OCI-LY1 (cell line): ENCODE data around the gene OSTM1.

Source experiments
- H2AFZ ChIP-seq: fragments of 200-600 bp; sonication (generic), shearing (Covaris generic); 2 replicates; pipeline ENCODE4 v1.6.0; 2014; ENCODE audit warnings: antibody characterized with exemption, mild to moderate bottlenecking, low read length
- H3F3A ChIP-seq: fragments of 200-600 bp; sonication (generic), shearing (Covaris generic); 2 replicates; pipeline ENCODE4 v1.6.0; 2014; ENCODE audit warnings: mild to moderate bottlenecking, antibody characterized with exemption, low read length, moderate library complexity; ENCODE audit not compliant: insufficient read depth
- H3K27ac ChIP-seq: fragments of 200-600 bp; sonication (generic); 2 replicates; pipeline ENCODE4 v1.5.1; 2014; ENCODE audit warnings: low read length, mixed run types, mild to moderate bottlenecking, low read depth; ENCODE audit not compliant: poor library complexity, severe bottlenecking
- H3K27me3 ChIP-seq: fragments of 200-600 bp; sonication (generic); 2 replicates; pipeline ENCODE4 v1.6.0; 2014; ENCODE audit warnings: antibody characterized with exemption, mild to moderate bottlenecking, low read length, moderate library complexity; ENCODE audit not compliant: insufficient read depth
- H3K36me3 ChIP-seq: fragments of 200-600 bp; sonication (generic); 2 replicates; pipeline ENCODE4 v1.6.1; 2014; ENCODE audit warnings: mild to moderate bottlenecking, antibody characterized with exemption, low read length, moderate library complexity, mixed read lengths; ENCODE audit not compliant: insufficient read depth
- H3K4me1 ChIP-seq: fragments of 200-600 bp; sonication (generic); 2 replicates; pipeline ENCODE4 v1.5.1; 2014; ENCODE audit warnings: mild to moderate bottlenecking, low read length, moderate library complexity; ENCODE audit not compliant: insufficient read depth, severe bottlenecking
- H3K4me2 ChIP-seq: fragments of 200-600 bp; sonication (generic), shearing (Covaris generic); 2 replicates; pipeline ENCODE4 v1.6.1; 2014; ENCODE audit warnings: low read length
- H3K4me3 ChIP-seq: fragments of 200-600 bp; sonication (generic); 2 replicates; pipeline ENCODE4 v1.5.1; 2014; ENCODE audit warnings: low read length, low read depth, mild to moderate bottlenecking, mixed read lengths; ENCODE audit not compliant: poor library complexity, severe bottlenecking
- H3K79me2 ChIP-seq: fragments of 200-600 bp; shearing (Covaris generic); 2 replicates; pipeline ENCODE4 v1.6.1; 2016; ENCODE audit warnings: mixed run types, low read length, mixed read lengths; ENCODE audit not compliant: insufficient read depth
- H3K9ac ChIP-seq: fragments of 200-600 bp; sonication (generic), shearing (Covaris generic); 2 replicates; pipeline ENCODE4 v1.6.1; 2014; ENCODE audit warnings: mild to moderate bottlenecking, low read length, mixed read lengths
- H3K9me2 ChIP-seq: fragments of 200-600 bp; sonication (generic), shearing (Covaris generic); 2 replicates; pipeline ENCODE4 v1.6.1; 2014; ENCODE audit warnings: low read depth, mild to moderate bottlenecking, low read length, mixed read lengths
- H3K9me3 ChIP-seq: fragments of 200-600 bp; shearing (Covaris generic); 2 replicates; pipeline ENCODE4 v1.6.1; 2014; ENCODE audit warnings: low read length, mixed read lengths
- H4K20me1 ChIP-seq: fragments of 200-600 bp; sonication (generic), shearing (Covaris generic); 2 replicates; pipeline ENCODE4 v1.6.0; 2016; ENCODE audit warnings: mild to moderate bottlenecking, low read length; ENCODE audit not compliant: insufficient read depth
- EZH2 ChIP-seq: fragments of 200-600 bp; sonication (generic), shearing (Covaris generic); IDR thresholded peaks from 2 replicates; pipeline ENCODE4 v1.8.0; 2017; ENCODE audit warnings: borderline replicate concordance, mixed run types, mild to moderate bottlenecking, antibody characterized with exemption, low read length, moderate library complexity, mixed read lengths
- TF ChIP-seq, protein P1 (sequence below): fragments of 200-600 bp; sonication (generic), shearing (Covaris generic); IDR thresholded peaks from 2 replicates; pipeline ENCODE4 v1.5.1; 2017; ENCODE audit warnings: mild to moderate bottlenecking, antibody characterized with exemption, low read length, moderate library complexity, mixed read lengths

Gene OSTM1

DNA sequence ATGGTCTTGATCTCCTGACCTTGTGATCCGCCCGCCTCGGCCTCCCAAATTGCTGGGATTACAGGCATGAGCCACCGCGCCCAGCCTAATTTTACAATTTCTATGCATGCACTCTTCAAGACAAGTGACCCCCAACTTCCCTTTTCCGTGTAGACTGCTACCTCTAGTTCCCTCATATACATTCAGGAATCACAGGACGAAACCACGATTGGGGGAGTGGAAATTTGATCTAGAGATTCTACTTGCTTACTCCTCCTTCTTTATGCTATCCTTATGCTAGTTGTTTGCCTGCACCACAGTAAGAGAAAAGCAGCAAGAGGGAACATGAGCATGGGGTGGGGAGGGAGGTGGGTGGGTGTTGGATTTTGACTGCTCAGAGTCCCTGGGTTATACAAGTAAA lies 34.9 kb downstream of the OSTM1 start:
- Histone ChIP-seq H3K4me2 (no peak overlapping the region), H4K20me1 (no peaks in the 10 kb centered on the region), H3K9me2 (no peaks in the 10 kb centered on the region), H2AFZ (no peak overlapping the region), H3K4me3 (no peak overlapping the region), H3K9ac (no peak overlapping the region), H3K79me2 (no peaks in the 10 kb centered on the region), H3K4me1 (no peaks in the 10 kb centered on the region), H3K27me3 (no peaks in the 10 kb centered on the region), H3K36me3 (peaks cover 13% of the 10 kb centered on the region), H3K9me3 (no peaks in the 10 kb centered on the region), H3F3A (no peaks in the 10 kb centered on the region), H3K27ac (no peak overlapping the region)
- no peak for TF ChIP-seq EZH2
- TF ChIP-seq, protein P1, sequence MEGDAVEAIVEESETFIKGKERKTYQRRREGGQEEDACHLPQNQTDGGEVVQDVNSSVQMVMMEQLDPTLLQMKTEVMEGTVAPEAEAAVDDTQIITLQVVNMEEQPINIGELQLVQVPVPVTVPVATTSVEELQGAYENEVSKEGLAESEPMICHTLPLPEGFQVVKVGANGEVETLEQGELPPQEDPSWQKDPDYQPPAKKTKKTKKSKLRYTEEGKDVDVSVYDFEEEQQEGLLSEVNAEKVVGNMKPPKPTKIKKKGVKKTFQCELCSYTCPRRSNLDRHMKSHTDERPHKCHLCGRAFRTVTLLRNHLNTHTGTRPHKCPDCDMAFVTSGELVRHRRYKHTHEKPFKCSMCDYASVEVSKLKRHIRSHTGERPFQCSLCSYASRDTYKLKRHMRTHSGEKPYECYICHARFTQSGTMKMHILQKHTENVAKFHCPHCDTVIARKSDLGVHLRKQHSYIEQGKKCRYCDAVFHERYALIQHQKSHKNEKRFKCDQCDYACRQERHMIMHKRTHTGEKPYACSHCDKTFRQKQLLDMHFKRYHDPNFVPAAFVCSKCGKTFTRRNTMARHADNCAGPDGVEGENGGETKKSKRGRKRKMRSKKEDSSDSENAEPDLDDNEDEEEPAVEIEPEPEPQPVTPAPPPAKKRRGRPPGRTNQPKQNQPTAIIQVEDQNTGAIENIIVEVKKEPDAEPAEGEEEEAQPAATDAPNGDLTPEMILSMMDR, result no peak

DNA sequence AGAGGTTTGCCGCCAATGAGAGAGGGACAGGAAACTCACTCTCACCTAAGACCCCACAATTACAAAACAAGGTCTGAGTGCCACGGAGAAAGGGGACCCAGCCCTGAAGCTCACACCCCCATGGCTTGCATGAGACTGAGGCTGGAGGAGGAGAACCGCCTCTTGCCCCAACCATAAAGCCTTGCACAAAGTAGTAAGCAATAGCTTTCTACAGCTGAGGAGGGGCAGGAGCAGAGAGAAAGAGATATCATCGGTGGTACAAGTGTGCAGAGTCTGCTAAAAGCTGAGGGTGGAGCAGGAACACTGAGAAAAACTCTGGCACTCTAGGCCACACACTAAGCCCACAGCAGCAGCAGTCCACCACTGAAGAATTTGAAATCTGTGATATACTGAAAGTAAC lies 37.7 kb downstream of the OSTM1 start:
- Histone ChIP-seq H3K79me2 (no peaks in the 10 kb centered on the region), H2AFZ (no peak overlapping the region), H3K4me3 (no peak overlapping the region), H3K36me3 (peaks cover 9% of the 10 kb centered on the region), H3K27ac (no peak overlapping the region), H3K9me3 (no peaks in the 10 kb centered on the region), H3K4me2 (no peak overlapping the region), H4K20me1 (no peaks in the 10 kb centered on the region), H3K4me1 (no peaks in the 10 kb centered on the region), H3F3A (no peaks in the 10 kb centered on the region), H3K9ac (no peak overlapping the region), H3K27me3 (no peaks in the 10 kb centered on the region), H3K9me2 (no peaks in the 10 kb centered on the region)
- TF ChIP-seq, protein P1, result no peak
- TF ChIP-seq EZH2, result no peak

DNA sequence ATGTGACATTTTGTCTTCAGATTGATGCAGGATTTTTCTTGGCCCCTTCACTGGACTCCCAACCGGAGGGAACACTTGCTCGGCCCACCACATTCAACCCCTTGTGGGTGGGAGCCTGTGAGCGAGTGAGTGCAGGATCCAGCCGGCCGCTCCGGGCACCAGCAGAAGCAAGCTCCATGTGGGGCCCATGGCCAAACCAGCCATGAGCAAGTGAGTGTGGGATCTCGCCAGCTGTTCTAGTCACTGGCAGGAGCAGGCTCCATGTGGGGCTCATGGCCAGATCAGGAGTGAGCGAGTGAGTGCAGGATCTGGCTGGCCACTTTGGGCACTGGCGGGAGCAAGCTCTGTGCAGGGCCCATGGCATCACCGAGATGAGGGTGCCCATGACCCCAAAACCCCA lies 42.6 kb downstream of the OSTM1 start:
- H3K36me3 ChIP-seq, result no peaks in the 10 kb centered on the region
- H3K9ac ChIP-seq, result no peak overlapping the region
- no peak overlapping the region for H3K27ac ChIP-seq

More for the DNA sequence above, 42.6 kb downstream of the OSTM1 start:
- Histone ChIP-seq H3K79me2 (no peaks in the 10 kb centered on the region), H3K27me3 (no peaks in the 10 kb centered on the region), H3K4me2 (no peak overlapping the region), H3K4me3 (no peak overlapping the region), H3F3A (no peaks in the 10 kb centered on the region), H3K9me3 (no peaks in the 10 kb centered on the region), H2AFZ (no peak overlapping the region), H3K9me2 (no peaks in the 10 kb centered on the region), H3K4me1 (no peaks in the 10 kb centered on the region), H4K20me1 (no peaks in the 10 kb centered on the region)
- TF ChIP-seq, protein P1, result no peak
- TF ChIP-seq EZH2, result no peak
